ENCODE measurements around the gene PLPPR1.

PLPPR1 gene

DNA sequence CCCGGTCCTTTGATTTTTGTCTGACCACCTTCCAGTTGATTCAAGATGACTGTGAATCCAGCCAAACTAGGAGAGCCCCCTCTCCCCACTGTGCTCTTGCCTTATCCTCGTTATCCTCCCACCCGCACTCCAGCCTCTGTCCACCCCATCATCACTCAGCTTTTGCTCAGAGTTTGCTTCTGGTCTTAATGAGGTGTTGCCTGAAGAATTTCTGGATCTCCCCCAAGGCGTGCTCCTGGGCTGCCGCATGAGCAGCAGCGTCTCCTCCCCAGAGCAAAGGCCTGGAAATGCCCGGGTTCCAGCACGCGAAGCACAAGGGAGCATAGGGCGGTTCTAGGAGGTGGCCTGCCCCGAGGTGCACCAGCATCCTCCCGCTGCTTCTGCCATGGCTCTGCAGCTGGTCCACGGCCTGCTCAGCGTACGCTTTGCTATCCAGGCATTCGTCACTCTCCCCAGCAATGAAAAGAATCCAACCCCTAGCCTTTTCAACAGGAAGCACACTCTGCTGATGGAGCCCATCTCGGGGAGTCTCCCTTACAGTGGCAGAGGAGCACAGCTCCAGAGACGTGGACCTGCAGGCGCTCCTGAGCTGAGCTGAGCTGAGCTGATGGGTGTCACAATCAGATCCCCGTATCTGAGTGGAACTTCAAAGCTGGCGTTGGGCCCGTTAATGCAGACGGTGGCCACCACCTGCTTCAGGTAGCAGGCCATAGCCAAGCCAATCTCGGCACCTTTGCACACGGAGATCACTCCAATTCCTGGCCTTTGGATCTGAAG lies 305.6 kb downstream of the PLPPR1 start:
- TF ChIP-seq, protein P1, sequence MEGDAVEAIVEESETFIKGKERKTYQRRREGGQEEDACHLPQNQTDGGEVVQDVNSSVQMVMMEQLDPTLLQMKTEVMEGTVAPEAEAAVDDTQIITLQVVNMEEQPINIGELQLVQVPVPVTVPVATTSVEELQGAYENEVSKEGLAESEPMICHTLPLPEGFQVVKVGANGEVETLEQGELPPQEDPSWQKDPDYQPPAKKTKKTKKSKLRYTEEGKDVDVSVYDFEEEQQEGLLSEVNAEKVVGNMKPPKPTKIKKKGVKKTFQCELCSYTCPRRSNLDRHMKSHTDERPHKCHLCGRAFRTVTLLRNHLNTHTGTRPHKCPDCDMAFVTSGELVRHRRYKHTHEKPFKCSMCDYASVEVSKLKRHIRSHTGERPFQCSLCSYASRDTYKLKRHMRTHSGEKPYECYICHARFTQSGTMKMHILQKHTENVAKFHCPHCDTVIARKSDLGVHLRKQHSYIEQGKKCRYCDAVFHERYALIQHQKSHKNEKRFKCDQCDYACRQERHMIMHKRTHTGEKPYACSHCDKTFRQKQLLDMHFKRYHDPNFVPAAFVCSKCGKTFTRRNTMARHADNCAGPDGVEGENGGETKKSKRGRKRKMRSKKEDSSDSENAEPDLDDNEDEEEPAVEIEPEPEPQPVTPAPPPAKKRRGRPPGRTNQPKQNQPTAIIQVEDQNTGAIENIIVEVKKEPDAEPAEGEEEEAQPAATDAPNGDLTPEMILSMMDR (IDR thresholded peaks at IDR 0.05) = no peak
- H3K27ac ChIP-seq = no peak overlapping the region

DNA sequence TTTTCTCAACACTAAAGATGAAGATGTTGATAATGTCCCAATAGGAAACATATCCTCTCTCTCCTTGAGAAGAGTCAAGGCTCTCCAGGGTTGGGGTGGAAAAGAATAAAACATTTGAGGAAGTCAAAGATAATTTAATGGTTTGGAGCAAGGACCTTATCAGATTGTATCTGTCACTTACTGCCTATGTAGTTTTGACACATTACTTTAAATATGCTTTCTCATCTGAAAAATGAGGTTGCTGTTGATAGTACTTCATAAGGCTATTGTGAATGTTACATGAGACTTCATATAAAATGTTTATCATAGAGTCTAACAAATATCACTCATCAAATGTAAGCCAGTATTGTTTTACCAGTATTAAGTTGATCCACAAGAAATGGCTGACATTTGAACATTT lies 307.6 kb downstream of the PLPPR1 start:
- TF ChIP-seq, protein P1 (IDR thresholded peaks at IDR 0.05) = no peak
- TF ChIP-seq ZFX (IDR thresholded peaks at IDR 0.05; ENCODE audit: borderline replicate concordance) = no peak

DNA sequence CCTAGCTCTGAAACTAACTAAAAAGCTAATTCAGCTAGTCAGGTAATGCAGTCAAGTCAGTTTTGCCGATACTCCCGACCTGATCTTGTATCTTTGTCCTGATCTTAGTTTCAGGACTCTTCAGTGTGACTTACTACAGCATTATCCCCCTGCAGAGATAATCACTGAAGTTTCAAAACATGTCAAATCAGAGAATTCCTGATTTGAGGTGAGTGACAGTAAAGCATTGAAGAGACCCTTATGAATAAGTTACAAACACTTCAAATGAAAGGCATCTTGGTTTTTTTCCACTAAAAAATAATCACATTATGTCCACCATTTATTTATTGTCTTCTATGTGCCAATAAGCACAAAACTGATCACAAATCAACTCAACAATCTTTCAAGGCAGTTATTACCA lies 308.7 kb downstream of the PLPPR1 start:
- H3K27ac ChIP-seq = no peak overlapping the region
- no peak for TF ChIP-seq ZFX (IDR thresholded peaks at IDR 0.05; ENCODE audit: borderline replicate concordance)
- TF ChIP-seq, protein P1 (IDR thresholded peaks at IDR 0.05) = no peak

More for the DNA sequence above, 307.6 kb downstream of the PLPPR1 start:
- H3K27ac ChIP-seq = no peak overlapping the region

GRCh38 chr9:101341958-101342357 lies 313.4 kb downstream of the PLPPR1 start:
- no peak overlapping the region for H3K27ac ChIP-seq
- no peak for TF ChIP-seq ZFX (IDR thresholded peaks at IDR 0.05; ENCODE audit: borderline replicate concordance)
- TF ChIP-seq, protein P1 (IDR thresholded peaks at IDR 0.05) = no peak

DNA sequence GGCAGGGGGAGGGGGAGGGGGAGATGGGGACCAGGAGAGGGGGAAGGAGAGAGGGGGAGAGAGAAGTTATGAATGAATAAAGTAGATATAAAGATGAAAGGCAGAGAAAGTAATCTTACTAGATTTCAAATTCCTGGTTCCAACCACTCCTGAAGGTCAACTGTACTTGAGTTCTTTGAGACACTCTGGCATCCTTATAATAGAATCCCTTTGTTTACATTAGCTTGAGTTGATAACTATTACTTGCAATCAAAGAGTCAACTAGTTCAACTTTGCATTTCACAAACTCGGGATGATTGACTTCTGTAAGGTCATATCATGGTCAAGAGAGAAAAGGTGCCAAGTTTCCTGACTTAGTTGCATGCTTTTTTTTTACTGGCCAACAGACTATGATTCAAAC lies 314.1 kb downstream of the PLPPR1 start:
- no peak for TF ChIP-seq ZFX (IDR thresholded peaks at IDR 0.05; ENCODE audit: borderline replicate concordance)
- TF ChIP-seq, protein P1 (IDR thresholded peaks at IDR 0.05) = no peak
- H3K27ac ChIP-seq = no peak overlapping the region

- H3K27ac ChIP-seq = no peak overlapping the region
- no peak for TF ChIP-seq ZFX (IDR thresholded peaks at IDR 0.05; ENCODE audit: borderline replicate concordance)
- TF ChIP-seq, protein P1 (IDR thresholded peaks at IDR 0.05) = no peak
Measured at GRCh38 chr9:101350285-101350684, 321.8 kb downstream of the PLPPR1 start.

DNA sequence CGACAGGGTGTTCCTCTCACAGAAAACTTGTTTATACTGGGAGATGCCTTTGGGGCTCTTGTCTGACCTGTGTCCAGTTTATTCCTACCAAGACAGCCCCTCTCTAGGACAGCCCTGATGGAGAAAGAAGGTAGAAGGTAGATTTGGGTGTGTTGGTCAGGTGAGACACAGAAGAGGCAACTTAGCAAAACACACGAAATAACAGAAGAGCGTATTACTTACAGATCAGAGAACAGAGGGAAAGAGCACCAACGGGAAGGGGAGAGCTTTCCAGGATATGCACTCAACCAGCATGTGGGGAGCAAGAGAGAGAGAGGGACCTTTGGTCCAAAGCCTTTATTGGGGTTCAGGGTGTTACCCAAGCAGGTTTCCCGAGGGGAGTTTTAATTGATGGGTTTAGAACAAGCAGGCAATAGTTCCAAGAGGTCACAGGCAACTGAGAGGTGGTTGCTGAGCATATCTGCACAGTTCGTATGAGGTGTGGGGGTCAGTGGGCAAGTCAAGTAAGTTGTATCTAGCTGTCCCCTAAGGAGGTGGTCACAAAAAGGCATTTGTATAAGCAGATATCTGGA lies 324.5 kb downstream of the PLPPR1 start:
- peak overlapping the region; percentile 43; the same call in 1 of the 2 replicates for H3K27ac ChIP-seq
- TF ChIP-seq, protein P1 (IDR thresholded peaks at IDR 0.05) = no peak
- no peak for TF ChIP-seq ZFX (IDR thresholded peaks at IDR 0.05; ENCODE audit: borderline replicate concordance)
